GM21528 (cell line): ENCODE measurements around the gene ANTXR1.
"Not testable (repeated sequence)": the region's sequence is repeated elsewhere in the genome, so short reads cannot be mapped to it uniquely, and the experiment has no call there.

Source experiments
- ATAC-seq: cut with Tn5 transposase; IDR thresholded peaks from one replicate; pipeline ENCODE4 v1.9.1; 2021; ENCODE audit warnings: mild to moderate bottlenecking, moderate library complexity; ENCODE audit not compliant: unreplicated experiment, low FRiP score

Gene ANTXR1

GRCh38 chr2:69253112-69253511 is 240.1 kb downstream of the ANTXR1 start:
- no peak for ATAC-seq

GRCh38 chr2:69253611-69254301 is 240.8 kb downstream of the ANTXR1 start:
- ATAC-seq, result no peak

- ATAC-seq, result no peak
Measured at GRCh38 chr2:69255760-69256159, 242.8 kb downstream of the ANTXR1 start.

- not testable (repeated sequence) for ATAC-seq
Measured at GRCh38 chr2:69259994-69260591, 247.1 kb downstream of the ANTXR1 start.

DNA sequence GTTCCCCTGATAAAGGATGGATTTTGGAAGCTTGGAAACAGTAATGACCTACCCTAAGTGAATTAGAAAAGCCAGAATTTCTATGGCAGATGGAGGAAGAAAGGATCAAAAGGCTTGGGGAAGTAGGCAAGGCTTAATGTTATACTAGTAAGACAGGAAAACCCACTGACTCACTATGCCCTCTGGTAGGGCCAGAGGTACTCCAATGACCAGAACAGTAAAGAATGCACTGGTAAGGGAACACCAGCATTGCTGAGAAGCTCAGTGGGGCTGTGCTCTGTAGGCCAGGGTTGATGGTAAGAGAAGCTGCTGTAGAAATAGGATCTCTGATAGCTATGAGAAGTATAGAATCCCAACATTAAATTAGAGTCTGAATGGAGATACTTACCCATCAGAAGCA is 247.7 kb downstream of the ANTXR1 start:
- ATAC-seq, result no peak

GRCh38 chr2:69269330-69269729 is 256.4 kb downstream of the ANTXR1 start:
- no peak for ATAC-seq

DNA sequence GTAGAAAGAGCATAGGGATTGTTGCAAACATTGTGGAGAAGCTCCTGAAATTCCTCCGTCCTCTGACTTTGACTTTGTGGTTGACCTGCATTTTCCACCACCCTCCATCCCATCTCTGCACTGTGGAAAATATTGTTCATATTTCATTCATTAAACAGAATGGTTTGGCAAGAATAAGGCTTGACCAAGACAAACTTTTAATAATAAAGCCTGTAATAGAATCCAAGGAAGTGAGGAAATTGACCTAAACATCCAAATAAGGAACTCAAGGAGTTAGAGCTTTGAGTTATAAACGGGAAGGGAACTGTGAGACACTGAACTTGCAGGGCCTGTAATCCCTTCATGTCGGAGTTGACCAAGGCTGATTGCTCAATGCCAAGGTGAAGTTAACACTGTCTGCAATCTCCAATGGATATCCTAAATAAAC is 258.9 kb downstream of the ANTXR1 start:
- no peak for ATAC-seq

GRCh38 chr2:69272803-69273471 is 260.0 kb downstream of the ANTXR1 start:
- ATAC-seq, result no peak

- no peak for ATAC-seq
Measured at GRCh38 chr2:69275490-69275889, 262.5 kb downstream of the ANTXR1 start.

- no peak for ATAC-seq
Measured at GRCh38 chr2:69278366-69278765, 265.4 kb downstream of the ANTXR1 start.

- ATAC-seq, result no peak
Measured at GRCh38 chr2:69279211-69279610, 266.2 kb downstream of the ANTXR1 start.

DNA sequence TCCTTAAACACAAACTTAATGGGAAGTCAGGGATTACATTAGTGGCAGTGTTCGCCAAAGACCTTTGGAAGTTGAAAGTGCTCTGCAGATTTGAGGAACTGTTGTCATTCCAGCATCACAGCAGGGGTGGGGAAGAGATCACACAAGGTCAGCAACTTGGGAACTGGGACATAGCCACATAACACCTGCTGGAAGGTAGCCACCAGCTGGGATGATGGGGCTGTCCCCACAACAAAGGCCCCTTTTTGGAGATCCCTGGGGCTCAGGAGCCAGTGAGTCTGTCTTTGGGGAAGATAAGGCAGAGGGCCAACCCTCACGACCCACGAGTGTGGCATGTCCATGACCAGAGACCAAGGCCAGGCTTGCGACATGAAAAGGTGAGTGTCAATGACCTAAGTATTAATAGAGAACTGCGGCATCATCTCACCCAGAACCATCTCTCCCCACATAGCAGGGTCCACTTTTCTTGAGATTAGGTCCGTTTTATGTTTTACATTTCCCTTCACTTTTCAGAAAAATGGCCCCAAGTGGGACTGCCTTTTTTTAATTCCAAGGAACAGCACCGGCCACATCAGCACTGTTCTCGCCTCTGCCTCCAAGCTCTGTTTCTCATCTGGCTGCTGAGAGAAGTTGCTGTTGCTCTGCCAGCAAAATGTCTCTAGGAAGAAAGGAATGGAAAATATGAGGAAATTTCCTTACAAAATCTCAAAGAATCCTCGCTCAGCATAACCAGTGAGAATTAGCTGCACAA is 267.1 kb downstream of the ANTXR1 start:
- no peak for ATAC-seq

DNA sequence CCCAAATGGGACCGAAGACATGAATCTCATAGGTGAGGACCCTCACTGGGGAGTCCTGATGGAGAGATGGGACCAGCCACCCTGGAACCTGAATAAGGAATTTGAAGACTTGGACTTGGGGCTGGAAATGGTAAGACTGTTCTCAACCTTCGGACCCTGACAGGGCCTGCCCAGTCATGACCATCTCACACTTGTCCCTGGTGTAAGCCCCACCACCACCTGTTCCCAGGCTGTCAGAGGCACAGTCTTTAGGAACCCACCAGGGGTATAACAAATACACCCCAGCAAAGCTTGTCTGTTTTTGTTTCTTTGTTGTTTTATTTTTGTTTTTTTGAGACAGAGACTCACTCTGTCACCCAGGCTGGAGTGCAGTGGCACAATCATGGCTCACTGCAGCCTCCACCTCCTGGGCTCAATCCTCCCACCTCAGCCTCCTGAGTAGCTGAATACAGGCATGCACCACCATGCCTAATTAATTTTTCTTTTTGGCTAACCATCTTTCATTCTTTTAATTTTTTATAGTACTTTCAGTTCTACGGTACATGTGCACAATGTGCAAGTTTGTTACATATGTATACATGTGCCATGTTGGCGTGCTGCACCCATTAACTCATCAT is 267.9 kb downstream of the ANTXR1 start:
- no peak for ATAC-seq

DNA sequence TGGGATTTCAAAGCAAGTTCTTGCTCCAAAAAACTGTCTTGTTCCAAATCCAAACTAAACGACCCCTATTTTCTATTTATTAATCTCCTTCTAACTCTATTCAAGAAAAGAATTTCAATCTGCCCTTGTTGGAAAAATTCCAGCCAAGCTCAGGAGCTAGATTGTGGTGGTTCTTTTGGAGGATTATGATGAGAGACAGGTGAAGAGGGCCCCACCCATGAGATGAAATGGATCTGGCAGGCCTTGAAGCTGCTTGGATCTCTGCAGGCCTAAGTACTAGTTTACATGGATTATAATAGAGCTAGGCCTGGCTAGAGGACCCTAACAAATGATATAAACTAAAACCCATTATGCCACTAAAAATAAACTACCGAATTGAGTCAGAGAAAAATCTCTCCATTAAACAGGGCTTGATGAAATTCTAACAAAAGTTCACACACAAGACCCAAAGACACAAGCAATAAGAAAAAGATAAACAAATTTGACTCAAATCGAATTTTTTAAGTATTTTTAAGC is 272.5 kb downstream of the ANTXR1 start:
- no peak for ATAC-seq

GRCh38 chr2:69287544-69287943 is 274.6 kb downstream of the ANTXR1 start:
- no peak for ATAC-seq

DNA sequence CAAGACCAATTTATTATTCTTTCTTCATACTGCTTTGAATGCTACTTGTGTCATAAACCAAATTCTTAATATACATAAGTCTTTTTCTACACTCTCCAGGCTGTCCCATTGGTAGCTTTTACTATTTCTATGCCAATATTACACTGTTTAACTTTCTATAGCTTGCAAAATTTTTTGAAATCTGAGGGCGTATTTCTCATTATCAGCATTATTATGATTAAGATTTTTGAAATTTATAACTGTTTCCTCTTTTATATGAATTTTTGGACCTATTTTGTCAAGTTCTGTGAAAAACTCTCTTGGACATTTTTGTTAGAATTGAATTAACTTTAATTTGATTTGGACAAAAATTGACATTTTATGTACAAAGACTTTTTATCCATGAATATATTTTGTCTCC is 275.4 kb downstream of the ANTXR1 start:
- no peak for ATAC-seq

DNA sequence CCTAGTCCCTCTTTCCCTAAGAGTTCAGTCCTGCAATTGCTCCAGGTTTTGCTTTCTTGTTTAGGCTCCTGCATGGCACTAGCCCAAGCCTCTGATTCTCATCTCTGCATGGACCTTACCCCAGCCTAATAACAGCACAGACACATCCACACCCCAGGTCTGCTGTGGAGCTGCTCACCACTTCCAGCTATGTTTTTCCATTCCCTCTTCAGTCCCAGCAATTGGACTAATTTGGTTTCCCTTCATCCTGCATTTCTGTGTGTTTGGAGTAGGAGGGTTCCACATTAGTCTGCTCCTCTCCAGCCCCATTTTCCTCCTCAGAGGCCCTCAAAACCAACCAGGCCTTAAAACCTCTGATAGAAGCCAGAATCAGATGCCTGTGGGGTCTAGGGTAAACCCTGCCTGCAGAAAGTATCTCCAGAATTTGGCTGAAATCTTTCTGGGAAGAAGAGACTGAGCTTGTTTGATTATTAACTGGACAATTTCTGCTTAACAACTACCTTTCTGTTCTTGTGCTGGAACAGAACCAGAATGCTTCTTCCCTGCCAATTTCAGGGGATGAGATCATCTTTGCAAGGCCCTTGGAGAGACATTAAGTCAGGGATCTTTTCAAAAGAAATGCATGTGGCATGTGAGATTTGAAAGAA is 278.1 kb downstream of the ANTXR1 start:
- no peak for ATAC-seq

DNA sequence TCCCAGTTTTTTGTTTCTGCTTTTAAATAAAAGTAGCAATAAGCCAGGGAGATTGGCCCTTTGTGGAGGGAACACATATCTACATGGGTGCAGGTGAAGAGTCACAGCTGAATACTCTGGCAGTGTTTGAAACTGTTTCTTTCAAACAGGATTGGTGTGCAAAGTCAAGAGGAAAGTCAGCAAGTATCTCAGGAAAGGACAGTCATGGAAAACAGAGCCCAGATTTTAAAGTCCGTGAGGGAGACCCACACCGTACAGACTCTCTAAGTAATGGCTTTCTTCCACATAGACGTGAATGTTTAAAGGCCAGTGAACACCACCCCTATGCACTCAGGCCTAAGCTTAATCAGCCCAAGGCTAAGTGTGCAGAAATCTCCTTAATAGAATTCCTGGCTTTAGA is 278.7 kb downstream of the ANTXR1 start:
- no peak for ATAC-seq

DNA sequence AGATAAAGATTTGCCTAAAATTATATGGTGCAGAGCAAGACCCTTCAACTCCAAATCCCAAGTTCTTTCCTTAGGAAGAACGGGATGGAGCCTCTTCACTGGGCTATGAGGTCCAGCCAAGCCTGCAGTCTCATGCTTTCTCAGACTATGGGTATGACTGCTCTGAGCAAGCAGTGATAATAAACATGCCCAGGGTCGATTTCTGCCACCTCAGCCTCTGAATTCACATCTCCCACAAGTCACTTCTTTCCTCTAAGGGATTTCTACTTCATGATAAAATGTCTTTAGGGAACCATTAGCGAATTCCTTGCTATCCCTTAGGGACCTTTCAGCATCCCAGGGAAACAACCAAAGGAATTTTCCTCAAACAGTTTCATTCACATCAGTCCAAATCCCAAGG is 279.3 kb downstream of the ANTXR1 start:
- ATAC-seq, result no peak

- ATAC-seq, result no peak
Measured at GRCh38 chr2:69296421-69296820, 283.4 kb downstream of the ANTXR1 start.
